ENCODE measurements around the gene ARVCF.

DNA sequence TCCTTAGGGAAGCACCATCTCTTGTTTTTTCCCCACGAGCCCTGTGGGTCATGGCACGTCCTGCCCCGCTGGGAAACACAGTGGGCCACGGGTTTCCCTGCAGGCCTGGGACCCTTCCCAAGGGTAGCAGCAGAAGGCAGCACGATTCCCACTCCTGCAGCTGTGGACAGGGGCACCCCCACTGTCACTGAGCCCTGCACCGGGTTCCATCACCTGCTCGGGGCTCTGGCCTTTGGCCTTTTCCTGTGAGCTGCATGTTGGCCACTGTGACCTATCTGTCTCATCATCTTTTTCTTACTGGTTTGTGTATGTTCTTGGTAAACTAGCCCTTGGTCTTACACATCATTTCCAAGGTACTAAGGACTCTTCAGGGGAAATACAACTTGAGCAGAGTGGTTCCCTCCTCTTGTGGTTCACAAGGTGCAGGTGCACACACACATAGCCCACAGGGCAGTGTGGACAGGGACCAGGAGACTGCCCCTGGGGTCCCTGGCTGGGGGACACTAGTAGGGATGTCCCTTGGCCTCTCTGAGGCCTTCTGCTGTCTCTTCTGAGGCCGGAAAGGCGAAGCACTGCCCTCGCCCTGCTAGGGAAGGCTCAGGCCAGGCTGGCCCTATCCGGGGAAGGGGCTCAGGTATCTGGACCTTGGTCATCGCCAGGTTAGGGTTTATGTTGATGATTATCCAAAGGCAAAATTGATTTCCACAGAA, 56.0 kb downstream of the ARVCF start:
- TF ChIP-seq EZH2phosphoT487 (IDR thresholded peaks at IDR 0.05; ENCODE audit: borderline replicate concordance, low read depth), result no peak
- TF ChIP-seq, protein P1, sequence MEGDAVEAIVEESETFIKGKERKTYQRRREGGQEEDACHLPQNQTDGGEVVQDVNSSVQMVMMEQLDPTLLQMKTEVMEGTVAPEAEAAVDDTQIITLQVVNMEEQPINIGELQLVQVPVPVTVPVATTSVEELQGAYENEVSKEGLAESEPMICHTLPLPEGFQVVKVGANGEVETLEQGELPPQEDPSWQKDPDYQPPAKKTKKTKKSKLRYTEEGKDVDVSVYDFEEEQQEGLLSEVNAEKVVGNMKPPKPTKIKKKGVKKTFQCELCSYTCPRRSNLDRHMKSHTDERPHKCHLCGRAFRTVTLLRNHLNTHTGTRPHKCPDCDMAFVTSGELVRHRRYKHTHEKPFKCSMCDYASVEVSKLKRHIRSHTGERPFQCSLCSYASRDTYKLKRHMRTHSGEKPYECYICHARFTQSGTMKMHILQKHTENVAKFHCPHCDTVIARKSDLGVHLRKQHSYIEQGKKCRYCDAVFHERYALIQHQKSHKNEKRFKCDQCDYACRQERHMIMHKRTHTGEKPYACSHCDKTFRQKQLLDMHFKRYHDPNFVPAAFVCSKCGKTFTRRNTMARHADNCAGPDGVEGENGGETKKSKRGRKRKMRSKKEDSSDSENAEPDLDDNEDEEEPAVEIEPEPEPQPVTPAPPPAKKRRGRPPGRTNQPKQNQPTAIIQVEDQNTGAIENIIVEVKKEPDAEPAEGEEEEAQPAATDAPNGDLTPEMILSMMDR (IDR thresholded peaks at IDR 0.05), result no peak
- no peak for TF ChIP-seq CHD2 (IDR thresholded peaks at IDR 0.05; ENCODE audit: low read length, partially characterized antibody)
- TF ChIP-seq, protein P2, sequence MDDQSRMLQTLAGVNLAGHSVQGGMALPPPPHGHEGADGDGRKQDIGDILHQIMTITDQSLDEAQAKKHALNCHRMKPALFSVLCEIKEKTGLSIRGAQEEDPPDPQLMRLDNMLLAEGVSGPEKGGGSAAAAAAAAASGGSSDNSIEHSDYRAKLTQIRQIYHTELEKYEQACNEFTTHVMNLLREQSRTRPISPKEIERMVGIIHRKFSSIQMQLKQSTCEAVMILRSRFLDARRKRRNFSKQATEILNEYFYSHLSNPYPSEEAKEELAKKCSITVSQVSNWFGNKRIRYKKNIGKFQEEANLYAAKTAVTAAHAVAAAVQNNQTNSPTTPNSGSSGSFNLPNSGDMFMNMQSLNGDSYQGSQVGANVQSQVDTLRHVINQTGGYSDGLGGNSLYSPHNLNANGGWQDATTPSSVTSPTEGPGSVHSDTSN (IDR thresholded peaks at IDR 0.05), result no peak
- TF ChIP-seq MXI1 (IDR thresholded peaks at IDR 0.05; ENCODE audit: low read depth, low read length), result no peak

Data from SK-N-SH (cell line).